ENCODE results near the gene C4B.

Gene C4B

GRCh38 chr6:32045811-32046449, 31.3 kb downstream of the C4B start:
- H3K79me2 ChIP-seq (ENCODE audit: low read length), result no peaks in the 10 kb centered on the region
- no peaks in the 10 kb centered on the region for H3K36me3 ChIP-seq (replicated peaks; ENCODE audit: insufficient read depth, low read length)
- H3K27ac ChIP-seq (ENCODE audit: low read length), result no peak overlapping the region
- H2AFZ ChIP-seq (ENCODE audit: low read length), result no peak overlapping the region
- H3K9ac ChIP-seq (ENCODE audit: low read length), result no peak overlapping the region
- DNase-seq, result no peak
- no peak overlapping the region for H3K4me3 ChIP-seq (ENCODE audit: low read length)
- H3K4me2 ChIP-seq (ENCODE audit: low read depth, low read length), result no peak overlapping the region
- H4K20me1 ChIP-seq (ENCODE audit: insufficient read depth, low read length), result no peaks in the 10 kb centered on the region
- TF ChIP-seq EZH2phosphoT487 (IDR thresholded peaks at IDR 0.05; ENCODE audit: low read length), result no peak
- TF ChIP-seq EZH2 (optimal IDR thresholded peaks at IDR 0.05; ENCODE audit: low read depth, low read length), result no peak
- TF ChIP-seq CTCF (IDR thresholded peaks at IDR 0.05; ENCODE audit: low read length), result no peak
- H3K9me3 ChIP-seq (replicated peaks; ENCODE audit: insufficient read depth, low read length), result no peaks in the 10 kb centered on the region
- H3F3A ChIP-seq (ENCODE audit: insufficient read depth, low read length), result no peaks in the 10 kb centered on the region
- peaks cover 47% of the 10 kb centered on the region for H3K27me3 ChIP-seq (replicated peaks; ENCODE audit: insufficient read depth, low read length)
- H3K4me1 ChIP-seq (ENCODE audit: low read length), result no peaks in the 10 kb centered on the region
- no peaks in the 10 kb centered on the region for H3K9me2 ChIP-seq (replicated peaks; ENCODE audit: insufficient read depth, low read length)

GRCh38 chr6:32046450-32047083, 32.0 kb downstream of the C4B start:
- no peak for DNase-seq
- no peaks in the 10 kb centered on the region for H3F3A ChIP-seq (ENCODE audit: insufficient read depth, low read length)
- H2AFZ ChIP-seq (ENCODE audit: low read length), result no peak overlapping the region
- no peak overlapping the region for H3K4me3 ChIP-seq (ENCODE audit: low read length)
- no peaks in the 10 kb centered on the region for H3K9me2 ChIP-seq (replicated peaks; ENCODE audit: insufficient read depth, low read length)
- no peak overlapping the region for H3K27ac ChIP-seq (ENCODE audit: low read length)
- no peaks in the 10 kb centered on the region for H3K9me3 ChIP-seq (replicated peaks; ENCODE audit: insufficient read depth, low read length)
- no peaks in the 10 kb centered on the region for H4K20me1 ChIP-seq (ENCODE audit: insufficient read depth, low read length)
- H3K9ac ChIP-seq (ENCODE audit: low read length), result no peak overlapping the region
- H3K36me3 ChIP-seq (replicated peaks; ENCODE audit: insufficient read depth, low read length), result no peaks in the 10 kb centered on the region
- H3K27me3 ChIP-seq (replicated peaks; ENCODE audit: insufficient read depth, low read length), result peaks cover 53% of the 10 kb centered on the region
- TF ChIP-seq CTCF (IDR thresholded peaks at IDR 0.05; ENCODE audit: low read length) (no peak), EZH2phosphoT487 (IDR thresholded peaks at IDR 0.05; ENCODE audit: low read length) (no peak), EZH2 (optimal IDR thresholded peaks at IDR 0.05; ENCODE audit: low read depth, low read length) (no peak)
- H3K79me2 ChIP-seq (ENCODE audit: low read length), result no peaks in the 10 kb centered on the region
- no peak overlapping the region for H3K4me2 ChIP-seq (ENCODE audit: low read depth, low read length)
- no peaks in the 10 kb centered on the region for H3K4me1 ChIP-seq (ENCODE audit: low read length)

- no peaks in the 10 kb centered on the region for H3K4me1 ChIP-seq (ENCODE audit: low read length)
- H3K4me2 ChIP-seq (ENCODE audit: low read depth, low read length), result no peak overlapping the region
- H3K79me2 ChIP-seq (ENCODE audit: low read length), result no peaks in the 10 kb centered on the region
- no peak for DNase-seq
- H3K4me3 ChIP-seq (ENCODE audit: low read length), result no peak overlapping the region
- TF ChIP-seq CTCF (IDR thresholded peaks at IDR 0.05; ENCODE audit: low read length) (no peak), EZH2 (optimal IDR thresholded peaks at IDR 0.05; ENCODE audit: low read depth, low read length) (no peak), EZH2phosphoT487 (IDR thresholded peaks at IDR 0.05; ENCODE audit: low read length) (no peak)
- H2AFZ ChIP-seq (ENCODE audit: low read length), result no peak overlapping the region
- H3K36me3 ChIP-seq (replicated peaks; ENCODE audit: insufficient read depth, low read length), result no peaks in the 10 kb centered on the region
- H3F3A ChIP-seq (ENCODE audit: insufficient read depth, low read length), result no peaks in the 10 kb centered on the region
- H3K27ac ChIP-seq (ENCODE audit: low read length), result no peak overlapping the region
- H3K9ac ChIP-seq (ENCODE audit: low read length), result no peak overlapping the region
- H3K27me3 ChIP-seq (replicated peaks; ENCODE audit: insufficient read depth, low read length), result peaks cover 58% of the 10 kb centered on the region
- no peaks in the 10 kb centered on the region for H3K9me3 ChIP-seq (replicated peaks; ENCODE audit: insufficient read depth, low read length)
- H3K9me2 ChIP-seq (replicated peaks; ENCODE audit: insufficient read depth, low read length), result no peaks in the 10 kb centered on the region
- no peaks in the 10 kb centered on the region for H4K20me1 ChIP-seq (ENCODE audit: insufficient read depth, low read length)
Observed at GRCh38 chr6:32047084-32047478, 32.5 kb downstream of the C4B start.
